Measurements from ENCODE around the gene LARGE1.

Gene LARGE1

DNA sequence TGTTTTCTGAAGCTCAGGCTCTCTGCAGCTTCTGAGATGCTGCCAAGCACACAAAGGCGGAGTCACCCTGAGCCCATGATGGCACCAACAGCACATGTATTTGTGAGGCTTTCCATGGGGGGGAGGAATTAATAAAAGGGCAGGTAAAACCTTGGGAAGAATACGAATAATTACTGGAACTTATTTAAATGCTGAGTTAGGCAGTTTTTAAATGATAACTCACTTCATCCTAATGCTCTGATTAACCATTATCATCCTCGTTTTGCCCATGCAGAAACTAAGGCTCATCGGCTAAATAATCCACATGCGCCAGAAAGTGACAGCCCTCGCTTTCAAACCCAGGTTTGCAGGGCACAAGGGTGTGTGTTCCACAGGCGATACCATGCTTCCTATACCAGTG, 35.4 kb downstream of the LARGE1 start:
- TF ChIP-seq, protein P1, sequence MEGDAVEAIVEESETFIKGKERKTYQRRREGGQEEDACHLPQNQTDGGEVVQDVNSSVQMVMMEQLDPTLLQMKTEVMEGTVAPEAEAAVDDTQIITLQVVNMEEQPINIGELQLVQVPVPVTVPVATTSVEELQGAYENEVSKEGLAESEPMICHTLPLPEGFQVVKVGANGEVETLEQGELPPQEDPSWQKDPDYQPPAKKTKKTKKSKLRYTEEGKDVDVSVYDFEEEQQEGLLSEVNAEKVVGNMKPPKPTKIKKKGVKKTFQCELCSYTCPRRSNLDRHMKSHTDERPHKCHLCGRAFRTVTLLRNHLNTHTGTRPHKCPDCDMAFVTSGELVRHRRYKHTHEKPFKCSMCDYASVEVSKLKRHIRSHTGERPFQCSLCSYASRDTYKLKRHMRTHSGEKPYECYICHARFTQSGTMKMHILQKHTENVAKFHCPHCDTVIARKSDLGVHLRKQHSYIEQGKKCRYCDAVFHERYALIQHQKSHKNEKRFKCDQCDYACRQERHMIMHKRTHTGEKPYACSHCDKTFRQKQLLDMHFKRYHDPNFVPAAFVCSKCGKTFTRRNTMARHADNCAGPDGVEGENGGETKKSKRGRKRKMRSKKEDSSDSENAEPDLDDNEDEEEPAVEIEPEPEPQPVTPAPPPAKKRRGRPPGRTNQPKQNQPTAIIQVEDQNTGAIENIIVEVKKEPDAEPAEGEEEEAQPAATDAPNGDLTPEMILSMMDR (IDR thresholded peaks at IDR 0.05) = no peak

GRCh38 chr22:33883961-33884808, 36.1 kb downstream of the LARGE1 start:
- TF ChIP-seq, protein P1 (IDR thresholded peaks at IDR 0.05) = no peak

DNA sequence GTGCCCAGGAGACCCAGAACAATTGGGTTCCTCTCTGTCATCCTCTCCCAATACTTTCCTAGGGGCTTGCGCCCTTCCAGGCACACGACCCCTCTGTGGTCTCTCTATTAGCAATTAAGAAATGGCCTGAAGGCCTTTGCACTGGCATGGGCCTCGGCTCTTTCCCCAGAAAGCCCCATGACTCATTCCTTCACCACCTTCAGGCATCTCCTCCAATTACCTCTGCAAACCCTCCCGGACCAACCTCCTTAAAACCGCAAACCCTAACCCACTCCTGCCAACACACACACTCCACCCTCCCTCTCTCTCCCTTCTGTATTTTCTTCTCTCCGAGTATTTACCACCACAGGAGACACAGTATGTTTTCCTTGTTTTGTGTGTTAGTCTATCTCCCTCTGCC, 36.7 kb downstream of the LARGE1 start:
- TF ChIP-seq, protein P1 (IDR thresholded peaks at IDR 0.05) = no peak

- TF ChIP-seq, protein P1 (IDR thresholded peaks at IDR 0.05) = no peak
These were observed 37.3 kb downstream of the LARGE1 start for GRCh38 chr22:33882991-33883390.

DNA sequence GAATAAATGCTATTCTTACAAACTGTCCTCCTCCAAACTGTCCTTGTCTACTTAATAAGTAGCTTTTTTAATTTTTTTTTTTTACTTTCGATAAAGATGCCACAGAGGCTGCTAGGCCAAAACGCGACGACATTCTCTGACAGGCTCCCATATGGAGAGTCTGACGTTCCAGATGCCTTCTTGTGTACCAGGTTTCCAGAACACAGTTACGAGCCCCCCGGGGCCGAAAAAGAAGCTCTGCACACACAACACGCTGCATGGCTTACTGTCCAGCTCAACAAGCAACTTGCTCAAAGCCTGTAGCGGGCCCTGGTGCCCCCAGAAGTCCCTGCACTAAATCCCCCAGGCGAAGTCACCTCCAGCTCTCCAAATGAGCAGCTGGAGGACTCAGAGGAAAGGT, 39.3 kb downstream of the LARGE1 start:
- TF ChIP-seq, protein P1 (IDR thresholded peaks at IDR 0.05) = no peak

DNA sequence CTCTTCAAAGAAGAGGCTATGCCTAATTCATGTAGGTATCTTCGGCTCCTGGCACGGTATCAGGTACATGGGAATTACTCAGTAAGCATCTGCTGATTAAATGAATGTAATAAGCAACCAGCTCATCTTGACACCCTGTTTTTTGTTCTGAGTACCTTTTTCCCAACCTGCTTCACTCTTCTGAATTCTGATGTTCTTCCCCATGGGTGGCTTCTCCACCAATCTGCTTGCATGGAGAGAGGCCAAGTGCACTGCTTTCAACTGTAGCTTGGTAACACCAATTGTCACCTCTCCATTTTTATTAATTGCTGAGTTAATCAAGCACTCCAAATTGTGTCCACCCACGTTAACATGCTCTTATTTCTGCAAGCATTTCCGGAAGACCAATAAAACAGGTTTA, 40.5 kb downstream of the LARGE1 start:
- TF ChIP-seq, protein P1 (IDR thresholded peaks at IDR 0.05) = no peak

- TF ChIP-seq, protein P1 (IDR thresholded peaks at IDR 0.05) = no peak
These were observed 45.0 kb downstream of the LARGE1 start for GRCh38 chr22:33875316-33875715.
